IMR-90 (cell line): ENCODE measurements around the gene NLGN1. TPM values are rescaled to one million over a fixed set of nuclear protein-coding genes. Genes with fewer than 3 reads are reported as not detected.

ENCODE experiments used
- ATAC-seq: fragments of 200-7000 bp; cut with Tn5 transposase; 2 replicates; pipeline ENCODE4 v1.9.1; 2020; ENCODE audit warnings: low read depth, mild to moderate bottlenecking, moderate library complexity
- BruUV-seq: library from RNA; stranded (reverse); fragments of 400-500 nt; replicated peaks from 2 replicates; lab custom pipeline; 2021; lab: Mats Ljungman, UMichigan
- CTCF ChIA-PET: fragments of 300-600 bp; formaldehyde crosslinking; extraction: SDS; loops from one replicate; lab custom pipeline; 2021; ENCODE audit warnings: antibody characterized with exemption; lab: Yijun Ruan, JAX
- POLR2A ChIA-PET: fragments of 300-600 bp; sonication (Branson Sonifier 250); formaldehyde crosslinking; loops from one replicate; lab custom pipeline; 2022; ENCODE audit warnings: antibody characterized with exemption; ENCODE audit not compliant: unreplicated experiment; lab: Charles Lee
- DNase-seq: peaks from one replicate; pipeline ENCODE4 v3.0.0; 2013
- H2AFZ ChIP-seq: replicated peaks from 2 replicates; pipeline ENCODE3; 2013; ENCODE audit warnings: low read length, mild to moderate bottlenecking; ENCODE audit not compliant: poor library complexity
- H2AK5ac ChIP-seq: 2 replicates; pipeline ENCODE4 v1.6.1; 2013; ENCODE audit warnings: low read depth, low read length, inconsistent platforms
- H2AK9ac ChIP-seq: replicated peaks from 2 replicates; pipeline ENCODE3; 2013; ENCODE audit warnings: mild to moderate bottlenecking, low read depth, low read length, moderate library complexity; ENCODE audit not compliant: poor library complexity
- H2BK120ac ChIP-seq: 2 replicates; pipeline ENCODE4 v1.6.1; 2013; ENCODE audit warnings: low read depth, low read length, inconsistent platforms
- H2BK15ac ChIP-seq: 3 replicates; pipeline ENCODE4 v1.6.1; 2013; ENCODE audit warnings: low read depth, low read length, inconsistent platforms
- H2BK20ac ChIP-seq: 2 replicates; pipeline ENCODE4 v1.6.1; 2013; ENCODE audit warnings: low read depth, mild to moderate bottlenecking, inconsistent platforms, low read length, moderate library complexity
- H2BK5ac ChIP-seq: 2 replicates; pipeline ENCODE4 v1.6.1; 2013; ENCODE audit warnings: mild to moderate bottlenecking, low read depth, low read length, inconsistent platforms; ENCODE audit not compliant: poor library complexity, severe bottlenecking
- H3K14ac ChIP-seq: replicated peaks from 2 replicates; pipeline ENCODE4 v1.6.1; 2013; ENCODE audit warnings: low read depth, low read length, inconsistent platforms
- H3K18ac ChIP-seq: 2 replicates; pipeline ENCODE4 v1.6.1; 2013; ENCODE audit warnings: low read depth, low read length, control low read depth
- H3K23ac ChIP-seq: 2 replicates; pipeline ENCODE4 v1.6.1; 2013; ENCODE audit warnings: low read depth, low read length, inconsistent platforms
- H3K27ac ChIP-seq: 2 replicates; pipeline ENCODE4 v1.5.1; 2013; ENCODE audit warnings: mild to moderate bottlenecking, control low read depth, low read length; ENCODE audit not compliant: insufficient read depth
- H3K27me3 ChIP-seq: 2 replicates; pipeline ENCODE4 v1.6.1; 2013; ENCODE audit warnings: low read length; ENCODE audit not compliant: control insufficient read depth, insufficient read depth
- H3K36me3 ChIP-seq: 2 replicates; pipeline ENCODE4 v1.6.1; 2013; ENCODE audit warnings: low read length, mixed read lengths; ENCODE audit not compliant: control insufficient read depth, insufficient read depth
- H3K4ac ChIP-seq: 2 replicates; pipeline ENCODE4 v1.6.1; 2013; ENCODE audit warnings: low read depth, low read length, inconsistent platforms
- H3K4me1 ChIP-seq: 2 replicates; pipeline ENCODE4 v1.6.1; 2013; ENCODE audit warnings: low read length, mixed read lengths; ENCODE audit not compliant: control insufficient read depth, insufficient read depth
- H3K4me2 ChIP-seq: 2 replicates; pipeline ENCODE4 v1.6.1; 2013; ENCODE audit warnings: low read depth, mild to moderate bottlenecking, control low read depth, low read length, moderate library complexity
- H3K4me3 ChIP-seq: 2 replicates; pipeline ENCODE4 v1.5.1; 2013; ENCODE audit warnings: low read depth, mild to moderate bottlenecking, control low read depth, low read length, moderate library complexity; ENCODE audit not compliant: insufficient read depth
- H3K56ac ChIP-seq: 2 replicates; pipeline ENCODE4 v1.6.1; 2013; ENCODE audit warnings: low read length, inconsistent platforms; ENCODE audit not compliant: insufficient read depth; ENCODE audit errors: extremely low read depth
- H3K79me1 ChIP-seq, 2 experiments: 2 replicates each; pipeline ENCODE4 v1.6.1; 2013; ENCODE audit warnings: low read length in 2 of 2, inconsistent platforms in 1 of 2, low read depth in 1 of 2
- H3K9ac ChIP-seq: 2 replicates; pipeline ENCODE4 v1.6.1; 2013; ENCODE audit warnings: low read depth, low read length, control low read depth
- H3K9me1 ChIP-seq: 2 replicates; pipeline ENCODE4 v1.6.1; 2013; ENCODE audit warnings: low read length, inconsistent platforms; ENCODE audit not compliant: insufficient read depth
- H3K9me3 ChIP-seq: 2 replicates; pipeline ENCODE4 v1.6.1; 2013; ENCODE audit warnings: low read length; ENCODE audit not compliant: control insufficient read depth, insufficient read depth
- H4K20me1 ChIP-seq: 2 replicates; pipeline ENCODE4 v1.6.1; 2013; ENCODE audit warnings: low read length, inconsistent platforms; ENCODE audit not compliant: insufficient read depth
- H4K5ac ChIP-seq: 2 replicates; pipeline ENCODE4 v1.6.1; 2013; ENCODE audit warnings: mild to moderate bottlenecking, low read depth, low read length, control low read depth
- H4K8ac ChIP-seq, 2 experiments: 2 replicates each; pipeline ENCODE4 v1.6.1; 2013; ENCODE audit warnings: low read depth in 2 of 2, low read length in 2 of 2, control low read depth in 1 of 2, inconsistent platforms in 1 of 2
- H4K91ac ChIP-seq: 2 replicates; pipeline ENCODE4 v1.6.1; 2013; ENCODE audit warnings: low read depth, low read length, inconsistent platforms; ENCODE audit not compliant: insufficient read depth
- CHD1 ChIP-seq: IDR thresholded peaks from 2 replicates; pipeline ENCODE4 v1.6.1; 2012; ENCODE audit warnings: low read depth, low read length, improper control_type of control experiment
- FOS ChIP-seq: fragments of 150-350 bp; IDR thresholded peaks from 2 replicates; pipeline ENCODE4 v1.6.1; 2016; ENCODE audit warnings: low read depth, low read length
- MAZ ChIP-seq: IDR thresholded peaks from 2 replicates; pipeline ENCODE4 v1.6.1; 2012; ENCODE audit warnings: low read depth, mild to moderate bottlenecking, low read length, improper control_type of control experiment, moderate library complexity, borderline replicate concordance
- RAD21 ChIP-seq: IDR thresholded peaks from 2 replicates; pipeline ENCODE4 v1.6.1; 2012; ENCODE audit warnings: low read length, improper control_type of control experiment
- RCOR1 ChIP-seq: IDR thresholded peaks from 2 replicates; pipeline ENCODE4 v1.6.1; 2012; ENCODE audit warnings: mild to moderate bottlenecking, low read length, improper control_type of control experiment; ENCODE audit not compliant: insufficient replicate concordance
- RFX5 ChIP-seq: IDR thresholded peaks from 2 replicates; pipeline ENCODE4 v1.8.0; 2012; ENCODE audit warnings: low read depth, mild to moderate bottlenecking, low read length, moderate library complexity
- SMC3 ChIP-seq: fragments of 150-350 bp; IDR thresholded peaks from 2 replicates; pipeline ENCODE4 v1.6.1; 2016; ENCODE audit warnings: low read depth, mild to moderate bottlenecking, antibody characterized with exemption, low read length, moderate library complexity
- WGBS, 2 experiments: methylation state at CpG; one replicate each; pipeline versions ENCODE4 v1.1.5 to v1.1.7; 2013; ENCODE audit warnings: missing lambda C conversion rate in 2 of 2; ENCODE audit not compliant: insufficient read length in 1 of 2; ENCODE audit errors: extremely low coverage in 2 of 2; 5-methylcytosine and 5-hydroxymethylcytosine counted together
- dilution Hi-C: fragments of 300-500 bp; cut with HindIII; formaldehyde crosslinking; loops from one replicate; pipeline ENCODE4 v1.14.3; 2018; ENCODE audit warnings: low sequenced_read_pairs; ENCODE audit not compliant: unreplicated experiment
- in situ Hi-C: fragments of 300-500 bp; cut with MboI; formaldehyde crosslinking; loops from 3 replicates; pipeline ENCODE4 v1.14.3; 2019; ENCODE audit warnings: low sequenced_read_pairs, inconsistent platforms, mixed read lengths
- intact Hi-C: fragments of 100-400 bp; cut with micrococcal nuclease; formaldehyde crosslinking; loops from 2 replicates; pipeline ENCODE4 v1.10.0; 2022
- polyA plus RNA-seq, 3 experiments: library from polyadenylated mRNA; depleted of rRNA; stranded (reverse); fragments of >200 nt; gene quantifications; 2 replicates each; pipeline ENCODE4 v1.2.3, GENCODE V29; 2012; ENCODE audit warnings: low replicate concordance in 1 of 3
- total RNA-seq: library from RNA; depleted of rRNA; stranded (reverse); fragments of >200 nt; gene quantifications from 2 replicates; pipeline ENCODE4 v1.2.3, GENCODE V29; 2012
- TF ChIP-seq, protein P1 (sequence below): conservative IDR thresholded peaks from 2 replicates; pipeline ENCODE4 v1.5.1; 2012; ENCODE audit warnings: mild to moderate bottlenecking, low read depth, low read length, improper control_type of control experiment

The NLGN1 gene
- total and polyA plus RNA-seq, 2 of the 4 experiments (the other 2 are of a cell fraction): 1.8 to 12.5 TPM

DNA sequence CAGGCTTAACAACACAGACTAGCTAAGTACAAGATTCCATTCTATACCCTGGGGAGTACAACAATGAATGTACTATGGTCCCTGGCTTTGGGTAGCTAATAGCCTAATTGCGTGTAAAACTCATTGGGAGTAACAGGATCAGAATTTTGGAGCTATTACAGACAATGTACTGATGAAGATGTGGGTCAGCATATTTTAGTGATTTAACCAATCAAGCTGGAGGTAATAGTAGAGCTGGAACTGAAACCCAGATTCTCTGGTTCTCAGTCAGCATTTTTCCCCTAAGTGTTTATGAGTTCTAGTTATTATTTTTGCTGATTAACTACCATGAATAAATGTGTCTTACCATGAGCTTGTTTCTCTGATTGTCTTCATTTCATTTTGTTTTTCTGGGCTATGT lies 578.7 kb downstream of the NLGN1 start:
- WGBS, 2 experiments: no CpG with 5 or more reads among the region's 1 CpG
- no peak overlapping the region for H2BK20ac ChIP-seq
- no peak overlapping the region for H4K91ac ChIP-seq
- no peak overlapping the region for H2BK15ac ChIP-seq
- CTCF ChIA-PET: no interaction called here
- H4K20me1 ChIP-seq: no peaks in the 10 kb centered on the region
- in situ Hi-C loops (no loop called here), dilution Hi-C loops (no loop called here), intact Hi-C loops (no loop called here)
- H3K4me3 ChIP-seq: no peak overlapping the region
- no TSS peak for BruUV-seq
- no peak overlapping the region for H2BK5ac ChIP-seq
- H2BK120ac ChIP-seq: no peak overlapping the region
- H3K23ac ChIP-seq: no peak overlapping the region
- H3K4ac ChIP-seq: no peak overlapping the region
- H3K18ac ChIP-seq: no peak overlapping the region
- POLR2A ChIA-PET: no interaction called here
- H3K9me1 ChIP-seq: no peaks in the 10 kb centered on the region
- H3K27ac ChIP-seq: no peak overlapping the region
- no peak overlapping the region for H3K56ac ChIP-seq
- DNase-seq (no peak), ATAC-seq (no peak)
- no peaks in the 10 kb centered on the region for H3K9me3 ChIP-seq
- no peaks in the 10 kb centered on the region; the same call in 1 of the 2 replicates for H3K4me1 ChIP-seq
- H2AK9ac ChIP-seq: no peak overlapping the region
- no peak for TF ChIP-seq FOS
- no peak for TF ChIP-seq RFX5
- TF ChIP-seq RAD21: no peak
- TF ChIP-seq MAZ: no peak
- TF ChIP-seq RCOR1: no peak
- no peak for TF ChIP-seq SMC3
- TF ChIP-seq, protein P1, sequence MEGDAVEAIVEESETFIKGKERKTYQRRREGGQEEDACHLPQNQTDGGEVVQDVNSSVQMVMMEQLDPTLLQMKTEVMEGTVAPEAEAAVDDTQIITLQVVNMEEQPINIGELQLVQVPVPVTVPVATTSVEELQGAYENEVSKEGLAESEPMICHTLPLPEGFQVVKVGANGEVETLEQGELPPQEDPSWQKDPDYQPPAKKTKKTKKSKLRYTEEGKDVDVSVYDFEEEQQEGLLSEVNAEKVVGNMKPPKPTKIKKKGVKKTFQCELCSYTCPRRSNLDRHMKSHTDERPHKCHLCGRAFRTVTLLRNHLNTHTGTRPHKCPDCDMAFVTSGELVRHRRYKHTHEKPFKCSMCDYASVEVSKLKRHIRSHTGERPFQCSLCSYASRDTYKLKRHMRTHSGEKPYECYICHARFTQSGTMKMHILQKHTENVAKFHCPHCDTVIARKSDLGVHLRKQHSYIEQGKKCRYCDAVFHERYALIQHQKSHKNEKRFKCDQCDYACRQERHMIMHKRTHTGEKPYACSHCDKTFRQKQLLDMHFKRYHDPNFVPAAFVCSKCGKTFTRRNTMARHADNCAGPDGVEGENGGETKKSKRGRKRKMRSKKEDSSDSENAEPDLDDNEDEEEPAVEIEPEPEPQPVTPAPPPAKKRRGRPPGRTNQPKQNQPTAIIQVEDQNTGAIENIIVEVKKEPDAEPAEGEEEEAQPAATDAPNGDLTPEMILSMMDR: no peak
- no peak for TF ChIP-seq CHD1
- no peaks in the 10 kb centered on the region for H3K27me3 ChIP-seq
- no peak overlapping the region for H3K9ac ChIP-seq
- H2AK5ac ChIP-seq: no peak overlapping the region
- no peak overlapping the region for H3K14ac ChIP-seq
- no peaks in the 10 kb centered on the region for H3K79me1 ChIP-seq
- H4K5ac ChIP-seq: no peak overlapping the region
- no peak overlapping the region for H2AFZ ChIP-seq
- no peak overlapping the region for H4K8ac ChIP-seq
- no peak overlapping the region for H3K4me2 ChIP-seq
- H3K36me3 ChIP-seq: no peaks in the 10 kb centered on the region
